ENCODE results near the gene MYO7A.

DNA sequence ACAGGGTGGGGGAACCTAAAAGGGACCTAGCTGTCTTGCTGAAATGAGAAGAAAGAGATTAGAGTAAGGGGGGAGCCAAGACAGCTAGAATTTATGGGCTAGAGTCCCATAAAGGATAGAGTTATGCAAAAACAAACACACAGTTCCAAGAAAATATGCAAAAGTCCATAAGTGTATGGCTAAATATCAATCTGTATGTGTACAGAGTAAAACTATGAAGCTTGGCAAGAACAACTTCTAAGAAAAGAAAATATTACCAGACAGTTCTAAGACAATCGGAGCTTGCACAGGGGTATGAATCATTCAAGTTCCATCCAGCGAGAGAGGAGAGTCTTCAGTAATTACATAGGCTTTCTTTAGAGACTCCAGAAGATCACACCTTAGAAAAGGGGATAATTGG, 131.6 kb downstream of the MYO7A start:
- TF ChIP-seq, protein P1, sequence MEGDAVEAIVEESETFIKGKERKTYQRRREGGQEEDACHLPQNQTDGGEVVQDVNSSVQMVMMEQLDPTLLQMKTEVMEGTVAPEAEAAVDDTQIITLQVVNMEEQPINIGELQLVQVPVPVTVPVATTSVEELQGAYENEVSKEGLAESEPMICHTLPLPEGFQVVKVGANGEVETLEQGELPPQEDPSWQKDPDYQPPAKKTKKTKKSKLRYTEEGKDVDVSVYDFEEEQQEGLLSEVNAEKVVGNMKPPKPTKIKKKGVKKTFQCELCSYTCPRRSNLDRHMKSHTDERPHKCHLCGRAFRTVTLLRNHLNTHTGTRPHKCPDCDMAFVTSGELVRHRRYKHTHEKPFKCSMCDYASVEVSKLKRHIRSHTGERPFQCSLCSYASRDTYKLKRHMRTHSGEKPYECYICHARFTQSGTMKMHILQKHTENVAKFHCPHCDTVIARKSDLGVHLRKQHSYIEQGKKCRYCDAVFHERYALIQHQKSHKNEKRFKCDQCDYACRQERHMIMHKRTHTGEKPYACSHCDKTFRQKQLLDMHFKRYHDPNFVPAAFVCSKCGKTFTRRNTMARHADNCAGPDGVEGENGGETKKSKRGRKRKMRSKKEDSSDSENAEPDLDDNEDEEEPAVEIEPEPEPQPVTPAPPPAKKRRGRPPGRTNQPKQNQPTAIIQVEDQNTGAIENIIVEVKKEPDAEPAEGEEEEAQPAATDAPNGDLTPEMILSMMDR (IDR thresholded peaks at IDR 0.05): no peak
- TF ChIP-seq POLR2AphosphoS5 (IDR thresholded peaks at IDR 0.05) (no peak), POLR2A (IDR thresholded peaks at IDR 0.05) (no peak)
